Muscle layer of duodenum (tissue), 2 donors: ENCODE results near the gene GDPGP1.

ENCODE experiments used
- H3K27ac ChIP-seq: one replicate; pipeline ENCODE4 v1.7.0; 2013; ENCODE audit warnings: mild to moderate bottlenecking, low read length
- H3K27me3 ChIP-seq: one replicate; pipeline ENCODE4 v1.7.0; 2013; ENCODE audit warnings: low read depth, mild to moderate bottlenecking, control low read depth, low read length
- H3K36me3 ChIP-seq, 2 donors: one replicate each; pipeline ENCODE4 v1.7.0; 2013; ENCODE audit warnings: low read length in 2 of 2, control low read depth in 1 of 2, mild to moderate bottlenecking in 1 of 2; ENCODE audit not compliant: insufficient read depth in 2 of 2, control insufficient read depth in 1 of 2
- H3K4me1 ChIP-seq, 2 donors: one replicate each; pipeline ENCODE4 v1.7.0; 2013; ENCODE audit warnings: low read length in 2 of 2, mild to moderate bottlenecking in 2 of 2, control low read depth in 1 of 2, moderate library complexity in 1 of 2; ENCODE audit not compliant: insufficient read depth in 2 of 2, control insufficient read depth in 1 of 2
- H3K4me3 ChIP-seq, 2 donors: one replicate each; pipeline ENCODE4 v1.7.0; 2013; ENCODE audit warnings: low read length in 2 of 2, low read depth in 1 of 2, mild to moderate bottlenecking in 1 of 2
- H3K9me3 ChIP-seq, 2 donors: one replicate each; pipeline ENCODE4 v1.7.0; 2013; ENCODE audit warnings: low read length in 2 of 2, control low read depth in 1 of 2, mild to moderate bottlenecking in 1 of 2; ENCODE audit not compliant: control insufficient read depth in 1 of 2
- donor health status: healthy.

The GDPGP1 gene

GRCh38 chr15:90217671-90218394 is 16.2 kb upstream of the GDPGP1 start:
- Histone ChIP-seq H3K27me3 (no peaks in the 10 kb centered on the region), H3K27ac (no peak overlapping the region), H3K4me1 (peaks cover 0 to 26% of the 10 kb centered on the region in 2 donors), H3K36me3 (peaks cover 17 to 21% of the 10 kb centered on the region in 2 donors), H3K9me3 (no peaks in the 10 kb centered on the region), H3K4me3 (no peak overlapping the region)

GRCh38 chr15:90219421-90220141 is 14.4 kb upstream of the GDPGP1 start:
- Histone ChIP-seq H3K9me3 (no peaks in the 10 kb centered on the region), H3K36me3 (peaks cover 33 to 38% of the 10 kb centered on the region in 2 donors), H3K27ac (no peak overlapping the region), H3K27me3 (no peaks in the 10 kb centered on the region), H3K4me3 (no peak overlapping the region), H3K4me1 (peaks cover 0 to 17% of the 10 kb centered on the region in 2 donors)

- Histone ChIP-seq H3K4me3 (no peak overlapping the region), H3K4me1 (peaks cover 0 to 17% of the 10 kb centered on the region in 2 donors), H3K36me3 (peaks cover 48 to 53% of the 10 kb centered on the region in 2 donors), H3K9me3 (no peaks in the 10 kb centered on the region), H3K27me3 (no peaks in the 10 kb centered on the region), H3K27ac (peak overlapping the region; percentile 59)
Observed at GRCh38 chr15:90221246-90221900, 12.6 kb upstream of the GDPGP1 start.

GRCh38 chr15:90222547-90222946 is 11.5 kb upstream of the GDPGP1 start:
- Histone ChIP-seq H3K9me3 (no peaks in the 10 kb centered on the region), H3K4me1 (peaks cover 0 to 17% of the 10 kb centered on the region in 2 donors), H3K4me3 (no peak overlapping the region), H3K36me3 (peaks cover 53 to 54% of the 10 kb centered on the region in 2 donors), H3K27ac (no peak overlapping the region), H3K27me3 (no peaks in the 10 kb centered on the region)

GRCh38 chr15:90223441-90224165 is 10.4 kb upstream of the GDPGP1 start:
- H3K9me3 ChIP-seq = no peaks in the 10 kb centered on the region
- H3K27ac ChIP-seq = no peak overlapping the region
- no peaks in the 10 kb centered on the region for H3K27me3 ChIP-seq
- H3K4me3 ChIP-seq = no peak overlapping the region
- H3K4me1 ChIP-seq = peaks cover 0 to 27% of the 10 kb centered on the region in 2 donors
- H3K36me3 ChIP-seq = peaks cover 53 to 57% of the 10 kb centered on the region in 2 donors

- no peak overlapping the region for H3K4me3 ChIP-seq
- no peaks in the 10 kb centered on the region for H3K9me3 ChIP-seq
- peaks cover 6 to 32% of the 10 kb centered on the region in 2 donors for H3K4me1 ChIP-seq
- H3K36me3 ChIP-seq = peaks cover 67 to 72% of the 10 kb centered on the region in 2 donors
- H3K27me3 ChIP-seq = no peaks in the 10 kb centered on the region
- no peak overlapping the region for H3K27ac ChIP-seq
Observed at GRCh38 chr15:90225047-90225446, 9.0 kb upstream of the GDPGP1 start.

- Histone ChIP-seq H3K27me3 (no peaks in the 10 kb centered on the region), H3K27ac (no peak overlapping the region), H3K4me1 (peaks cover 12 to 36% of the 10 kb centered on the region in 2 donors), H3K36me3 (peaks cover 73 to 75% of the 10 kb centered on the region in 2 donors), H3K9me3 (no peaks in the 10 kb centered on the region), H3K4me3 (no peak overlapping the region)
Observed at GRCh38 chr15:90225504-90226234, 8.3 kb upstream of the GDPGP1 start.

GRCh38 chr15:90227336-90227735 is 6.7 kb upstream of the GDPGP1 start:
- no peak overlapping the region for H3K27ac ChIP-seq
- no peak overlapping the region for H3K4me3 ChIP-seq
- H3K36me3 ChIP-seq = peaks cover 73 to 74% of the 10 kb centered on the region in 2 donors
- H3K9me3 ChIP-seq = no peaks in the 10 kb centered on the region
- peaks cover 24 to 43% of the 10 kb centered on the region in 2 donors for H3K4me1 ChIP-seq
- no peaks in the 10 kb centered on the region for H3K27me3 ChIP-seq

GRCh38 chr15:90227816-90228772 is 5.9 kb upstream of the GDPGP1 start:
- Histone ChIP-seq H3K4me3 (no peak overlapping the region), H3K27ac (no peak overlapping the region), H3K27me3 (no peaks in the 10 kb centered on the region), H3K36me3 (peaks cover 67 to 71% of the 10 kb centered on the region in 2 donors), H3K9me3 (no peaks in the 10 kb centered on the region), H3K4me1 (peaks cover 25 to 50% of the 10 kb centered on the region in 2 donors)

- Histone ChIP-seq H3K4me3 (no peak overlapping the region), H3K9me3 (no peaks in the 10 kb centered on the region), H3K36me3 (peaks cover 59 to 62% of the 10 kb centered on the region in 2 donors), H3K27me3 (no peaks in the 10 kb centered on the region), H3K4me1 (peaks cover 25 to 51% of the 10 kb centered on the region in 2 donors), H3K27ac (no peak overlapping the region)
Observed at GRCh38 chr15:90228960-90229359, 5.0 kb upstream of the GDPGP1 start.
